Ishikawa (cell line): ENCODE data around the gene FHIT.

Experiments
- CEBPB ChIP-seq: IDR thresholded peaks from 2 replicates; pipeline ENCODE4 v1.6.1; 2012
- CREB1 ChIP-seq: IDR thresholded peaks from 2 replicates; pipeline ENCODE4 v1.6.1; 2012; ENCODE audit warnings: low read depth
- EGR1 ChIP-seq: IDR thresholded peaks from 2 replicates; pipeline ENCODE4 v1.6.1; 2012
- EP300 ChIP-seq: IDR thresholded peaks from 2 replicates; pipeline ENCODE4 v1.6.1; 2012; ENCODE audit warnings: borderline replicate concordance
- FOXM1 ChIP-seq: IDR thresholded peaks from 2 replicates; pipeline ENCODE4 v1.6.1; 2012; ENCODE audit warnings: low read depth, borderline replicate concordance
- MAX ChIP-seq: IDR thresholded peaks from 2 replicates; pipeline ENCODE4 v1.6.1; 2012
- NFIC ChIP-seq: IDR thresholded peaks from 2 replicates; pipeline ENCODE4 v1.6.1; 2012
- RAD21 ChIP-seq: IDR thresholded peaks from 2 replicates; pipeline ENCODE4 v1.6.1; 2012; ENCODE audit warnings: low read depth
- REST ChIP-seq: IDR thresholded peaks from 2 replicates; pipeline ENCODE4 v1.6.1; 2012; ENCODE audit warnings: low read depth, mild to moderate bottlenecking
- TAF1 ChIP-seq: IDR thresholded peaks from 2 replicates; pipeline ENCODE4 v1.6.1; 2012; ENCODE audit warnings: low read depth, mild to moderate bottlenecking
- TCF12 ChIP-seq: IDR thresholded peaks from 2 replicates; pipeline ENCODE4 v1.6.1; 2012; ENCODE audit warnings: low read depth
- TEAD4 ChIP-seq: IDR thresholded peaks from 2 replicates; pipeline ENCODE4 v1.6.1; 2012
- USF1 ChIP-seq: IDR thresholded peaks from 2 replicates; pipeline ENCODE4 v1.6.1; 2012
- YY1 ChIP-seq: IDR thresholded peaks from 2 replicates; pipeline ENCODE4 v1.6.1; 2012; ENCODE audit warnings: low read depth
- ZBTB7A ChIP-seq: IDR thresholded peaks from 2 replicates; pipeline ENCODE4 v1.6.1; 2012; ENCODE audit warnings: low read depth

The FHIT gene

GRCh38 chr3:60009931-60010478 lies 1241.2 kb downstream of the FHIT start:
- TF ChIP-seq EP300 (no peak), FOXM1 (no peak), TCF12 (no peak), TEAD4 (no peak), TAF1 (no peak), USF1 (no peak), NFIC (no peak)

- TF ChIP-seq REST = no peak
- TF ChIP-seq ZBTB7A = no peak
- no peak for TF ChIP-seq NFIC
- TF ChIP-seq FOXM1 = no peak
- no peak for TF ChIP-seq RAD21
- no peak for TF ChIP-seq MAX
- no peak for TF ChIP-seq TCF12
- no peak for TF ChIP-seq CREB1
- no peak for TF ChIP-seq TEAD4
- TF ChIP-seq CEBPB = no peak
- TF ChIP-seq EGR1 = no peak
- TF ChIP-seq TAF1 = no peak
- no peak for TF ChIP-seq EP300
- no peak for TF ChIP-seq YY1
- no peak for TF ChIP-seq USF1
Measured at GRCh38 chr3:60001369-60001768, 1249.9 kb downstream of the FHIT start.

GRCh38 chr3:60000311-60001105 lies 1250.7 kb downstream of the FHIT start:
- TF ChIP-seq RAD21 = no peak
- TF ChIP-seq USF1 = no peak
- no peak for TF ChIP-seq EP300
- no peak for TF ChIP-seq MAX
- no peak for TF ChIP-seq CEBPB
- no peak for TF ChIP-seq FOXM1
- TF ChIP-seq TAF1 = no peak
- no peak for TF ChIP-seq CREB1
- TF ChIP-seq EGR1 = no peak
- TF ChIP-seq TEAD4 = no peak
- TF ChIP-seq ZBTB7A = no peak
- no peak for TF ChIP-seq NFIC
- no peak for TF ChIP-seq REST
- TF ChIP-seq YY1 = no peak
- no peak for TF ChIP-seq TCF12

- TF ChIP-seq TCF12 (no peak), CEBPB (no peak), USF1 (no peak), TAF1 (no peak)
Measured at GRCh38 chr3:59998058-59998457, 1253.2 kb downstream of the FHIT start.

- no peak for TF ChIP-seq TEAD4
Measured at GRCh38 chr3:59997583-59997982, 1253.7 kb downstream of the FHIT start.
